Subcutaneous adipose tissue (tissue), 4 donors: ENCODE data around the gene ELMO1. TPM values are rescaled to one million over a fixed set of nuclear protein-coding genes. Genes with fewer than 3 reads are reported as not detected.

Experiments used
- CTCF ChIP-seq: fragments of 450-650 bp; IDR thresholded peaks from one replicate; pipeline ENCODE4 v1.5.1; 2016; ENCODE audit warnings: low read depth, mild to moderate bottlenecking, control low read depth, antibody characterized with exemption, moderate library complexity
- total RNA-seq, 4 donors: library from RNA; depleted of rRNA; stranded (reverse); fragments of >200 nt; gene quantifications; one replicate each; pipeline ENCODE4 v1.1.0, GENCODE V29; 2016

ELMO1 gene
- total RNA-seq, 4 donors from 2014 or later: 97.1 to 129 (median 126) TPM

- no peak for TF ChIP-seq CTCF
Measured at GRCh38 chr7:37481722-37482288, 33.1 kb upstream of the ELMO1 start.

- TF ChIP-seq CTCF: no peak
Measured at GRCh38 chr7:37481154-37481553, 32.5 kb upstream of the ELMO1 start.

- TF ChIP-seq CTCF: no peak
Measured at GRCh38 chr7:37480041-37481031, 31.7 kb upstream of the ELMO1 start.

- TF ChIP-seq CTCF: no peak
Measured at GRCh38 chr7:37476881-37477450, 28.3 kb upstream of the ELMO1 start.

GRCh38 chr7:37476428-37476827 lies 27.8 kb upstream of the ELMO1 start:
- TF ChIP-seq CTCF: no peak

GRCh38 chr7:37475646-37476045 lies 27.0 kb upstream of the ELMO1 start:
- no peak for TF ChIP-seq CTCF

- TF ChIP-seq CTCF: no peak
Measured at GRCh38 chr7:37471619-37472018, 23.0 kb upstream of the ELMO1 start.
